H4 (cell line): ENCODE results near the gene SLC22A31. TPM values are rescaled to one million over a fixed set of nuclear protein-coding genes. Genes with fewer than 3 reads are reported as not detected.

Experiments
- DNase-seq: peaks from one replicate; pipeline ENCODE4 v3.0.0-alpha.2; 2015; ENCODE audit warnings: low spot score
- total RNA-seq: library from RNA; depleted of rRNA; stranded (reverse); fragments of >200 nt; shearing (Covaris generic); gene quantifications from 2 replicates; pipeline ENCODE4 v1.2.3, GENCODE V29; 2014

SLC22A31 gene
- total RNA-seq, 1 experiment from 2014 or later: not detected

DNA sequence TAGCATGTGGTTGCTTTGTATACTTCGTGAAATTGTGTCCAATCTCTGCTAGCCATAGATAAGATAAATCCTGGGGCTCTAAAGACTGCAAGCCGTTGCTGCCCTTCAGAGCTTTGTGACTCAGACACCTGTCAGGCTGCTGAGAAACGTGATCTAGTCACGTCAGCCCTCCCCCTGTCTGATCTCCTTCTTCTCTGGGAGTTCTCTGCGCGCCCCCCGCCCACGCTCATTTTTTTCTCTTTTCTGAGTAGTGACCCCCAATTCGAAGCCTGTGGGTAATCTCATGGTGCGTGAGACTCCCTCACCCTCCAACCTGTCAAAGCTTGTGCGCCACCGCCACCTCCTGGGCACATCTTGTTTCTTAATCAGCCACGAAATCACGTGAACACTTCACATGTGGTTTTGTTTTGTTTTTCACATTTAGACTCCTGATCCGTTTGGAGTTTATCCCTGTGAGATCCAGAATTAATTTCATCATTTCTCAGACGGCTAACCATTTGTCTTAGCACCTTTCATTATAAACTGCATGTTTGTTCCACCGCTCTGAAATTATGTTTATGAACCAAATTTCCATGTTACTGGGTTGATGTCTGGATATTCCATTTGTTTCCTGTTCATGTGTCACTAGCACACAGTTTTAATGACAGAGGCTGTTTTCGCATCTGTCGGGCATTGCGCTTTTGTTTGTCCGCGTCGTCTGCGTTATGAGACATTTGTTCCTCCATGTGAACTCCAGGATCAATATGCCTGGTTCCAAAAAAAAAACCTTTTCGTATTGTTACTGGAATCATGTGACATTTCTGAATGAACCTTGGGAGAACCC is 16.2 kb upstream of the SLC22A31 start:
- DNase-seq: peak; percentile 86

DNA sequence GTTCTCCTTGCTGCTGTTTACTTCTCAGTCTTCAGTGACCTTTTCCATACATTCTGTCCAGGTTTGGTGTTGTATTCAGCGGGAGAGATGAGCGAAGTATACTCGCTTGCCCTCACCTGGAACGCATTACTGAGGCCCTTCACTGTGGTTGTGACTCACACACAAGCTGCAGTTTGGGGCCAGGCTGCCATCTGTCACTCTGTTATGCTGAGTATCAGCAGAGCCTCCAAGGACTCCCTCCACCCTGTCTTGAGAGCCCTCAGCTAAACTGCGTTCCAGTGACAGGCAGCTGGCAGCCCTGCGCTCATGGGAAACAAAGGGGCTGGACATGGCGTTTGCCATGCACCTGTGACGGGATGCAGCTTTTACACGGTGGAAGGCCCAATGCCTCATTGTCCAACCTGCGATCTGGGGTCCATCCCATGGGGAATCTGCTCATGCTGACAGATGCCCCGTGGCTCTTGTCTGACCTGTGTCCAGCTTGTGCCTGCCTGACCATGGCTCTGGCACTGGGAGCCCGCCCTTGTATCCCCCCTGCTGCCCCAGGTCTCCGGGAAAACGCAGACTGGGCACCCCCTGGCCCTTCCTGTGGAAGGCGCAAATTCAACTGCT is 10.7 kb upstream of the SLC22A31 start:
- DNase-seq: peak; percentile 65

DNA sequence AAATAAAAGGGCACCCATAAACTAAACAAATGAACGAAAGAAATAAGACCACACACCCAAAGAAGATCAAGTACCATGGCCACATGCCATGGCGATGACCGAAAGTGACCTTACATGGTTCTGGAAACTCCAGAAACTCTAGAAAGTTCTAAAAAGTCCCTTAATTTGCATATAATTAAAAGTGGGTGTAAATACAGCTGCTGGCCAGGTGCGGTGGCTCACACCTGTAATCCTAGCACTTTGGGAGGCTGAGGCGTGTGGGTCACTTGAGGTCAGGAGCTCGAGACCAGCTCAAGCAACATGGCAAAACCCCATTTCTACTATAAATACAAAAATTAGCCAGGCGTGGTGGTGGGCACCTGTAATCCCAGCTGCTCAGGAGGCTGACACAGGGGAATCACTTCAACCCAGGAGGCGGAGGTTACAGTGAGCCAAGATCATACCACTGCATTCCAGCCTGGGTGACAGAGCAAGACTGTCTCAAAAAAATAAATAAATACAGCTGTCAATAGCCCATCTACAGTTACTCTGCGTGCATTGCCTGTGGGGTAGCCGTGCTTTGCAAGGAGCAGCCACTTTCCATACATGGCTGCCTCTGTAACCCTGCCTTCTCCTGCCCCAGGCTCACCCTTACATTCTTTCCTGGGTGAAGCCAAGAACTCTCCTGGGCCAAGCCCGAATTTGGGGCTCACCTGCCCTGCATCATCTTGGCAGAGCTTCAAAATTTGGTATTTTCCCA is 10.0 kb upstream of the SLC22A31 start:
- no peak for DNase-seq

DNA sequence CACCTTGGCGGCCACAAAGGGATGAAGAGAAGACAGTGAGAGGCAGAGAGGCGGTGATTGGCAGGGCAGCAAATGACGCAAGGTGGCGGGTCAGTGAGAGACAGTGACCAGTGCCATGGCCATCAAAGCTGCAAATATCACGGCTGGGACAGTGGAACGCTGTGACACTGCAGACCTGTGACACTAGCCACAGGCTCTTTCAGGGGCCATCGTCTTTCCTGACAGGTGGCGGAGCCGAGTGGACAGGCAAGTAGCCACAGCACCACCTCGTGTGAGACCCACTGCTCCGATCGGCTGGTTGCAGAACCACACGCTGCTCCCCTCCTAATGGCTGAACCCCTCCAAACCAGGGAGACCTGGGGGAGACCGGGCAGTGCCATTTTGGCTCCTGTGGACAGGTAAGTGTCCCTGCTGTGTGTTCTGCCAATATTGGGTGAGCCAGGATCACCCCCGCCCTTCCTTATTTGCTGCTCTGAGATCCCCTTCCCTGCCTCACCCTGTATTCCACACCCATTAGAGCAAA is 9.2 kb upstream of the SLC22A31 start:
- DNase-seq: no peak

DNA sequence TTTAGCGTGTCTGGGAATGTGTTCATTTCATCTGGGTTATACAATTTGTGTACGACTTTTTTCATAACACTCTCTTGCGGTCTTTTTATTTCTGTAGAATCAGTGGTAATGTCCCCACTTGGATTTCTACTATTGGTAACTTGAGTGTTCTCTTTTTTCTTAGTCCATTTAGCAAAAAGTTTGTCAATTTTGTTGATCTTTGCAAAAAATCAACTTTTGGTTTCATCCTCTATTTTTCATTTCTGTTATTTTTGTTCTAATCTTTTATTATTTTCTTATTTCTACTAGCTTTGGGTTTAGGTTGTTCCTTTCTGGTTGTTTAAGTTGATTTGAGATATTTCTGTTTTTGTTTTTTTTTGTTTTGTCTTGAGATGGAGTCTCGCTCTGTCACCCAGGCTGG is 7.7 kb upstream of the SLC22A31 start:
- no peak for DNase-seq

DNA sequence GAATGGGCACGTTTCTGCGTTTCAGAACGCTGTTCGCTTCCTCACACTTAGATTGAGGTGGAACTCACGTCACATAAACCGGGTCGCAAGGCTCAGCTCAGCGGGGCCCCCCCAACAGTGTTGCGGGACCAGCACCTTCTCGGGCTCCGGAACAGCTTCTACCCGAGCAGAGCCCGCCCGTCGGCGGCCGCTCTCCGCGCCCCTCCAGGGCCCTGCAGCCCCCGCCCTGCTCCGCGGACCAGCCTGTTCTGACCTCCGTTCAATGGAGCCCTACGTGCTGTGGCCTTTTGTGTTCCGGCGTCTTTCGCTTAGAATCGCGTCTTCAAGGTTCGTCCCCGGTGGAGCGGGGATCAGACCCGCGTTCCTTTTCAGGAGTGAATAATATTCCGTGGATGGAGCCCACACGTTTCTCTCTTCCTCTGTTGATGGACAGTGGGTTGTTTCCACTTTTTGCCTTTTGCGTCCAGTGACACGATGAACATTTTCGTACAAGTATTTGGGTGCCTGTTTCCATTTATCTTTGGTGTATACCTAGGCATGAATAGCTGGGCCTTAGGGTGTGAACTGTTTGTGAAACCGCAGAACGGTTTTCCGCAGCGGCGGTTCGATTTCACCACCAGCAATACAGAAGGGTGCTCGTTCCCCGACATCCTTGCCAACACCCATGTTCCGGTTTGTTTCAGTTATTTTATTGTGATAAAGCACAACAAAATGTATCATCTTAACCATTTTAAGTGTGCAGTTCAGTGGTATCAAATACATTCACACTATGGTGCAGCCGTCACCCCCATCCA is 2.3 kb upstream of the SLC22A31 start:
- peak; percentile 3 for DNase-seq

DNA sequence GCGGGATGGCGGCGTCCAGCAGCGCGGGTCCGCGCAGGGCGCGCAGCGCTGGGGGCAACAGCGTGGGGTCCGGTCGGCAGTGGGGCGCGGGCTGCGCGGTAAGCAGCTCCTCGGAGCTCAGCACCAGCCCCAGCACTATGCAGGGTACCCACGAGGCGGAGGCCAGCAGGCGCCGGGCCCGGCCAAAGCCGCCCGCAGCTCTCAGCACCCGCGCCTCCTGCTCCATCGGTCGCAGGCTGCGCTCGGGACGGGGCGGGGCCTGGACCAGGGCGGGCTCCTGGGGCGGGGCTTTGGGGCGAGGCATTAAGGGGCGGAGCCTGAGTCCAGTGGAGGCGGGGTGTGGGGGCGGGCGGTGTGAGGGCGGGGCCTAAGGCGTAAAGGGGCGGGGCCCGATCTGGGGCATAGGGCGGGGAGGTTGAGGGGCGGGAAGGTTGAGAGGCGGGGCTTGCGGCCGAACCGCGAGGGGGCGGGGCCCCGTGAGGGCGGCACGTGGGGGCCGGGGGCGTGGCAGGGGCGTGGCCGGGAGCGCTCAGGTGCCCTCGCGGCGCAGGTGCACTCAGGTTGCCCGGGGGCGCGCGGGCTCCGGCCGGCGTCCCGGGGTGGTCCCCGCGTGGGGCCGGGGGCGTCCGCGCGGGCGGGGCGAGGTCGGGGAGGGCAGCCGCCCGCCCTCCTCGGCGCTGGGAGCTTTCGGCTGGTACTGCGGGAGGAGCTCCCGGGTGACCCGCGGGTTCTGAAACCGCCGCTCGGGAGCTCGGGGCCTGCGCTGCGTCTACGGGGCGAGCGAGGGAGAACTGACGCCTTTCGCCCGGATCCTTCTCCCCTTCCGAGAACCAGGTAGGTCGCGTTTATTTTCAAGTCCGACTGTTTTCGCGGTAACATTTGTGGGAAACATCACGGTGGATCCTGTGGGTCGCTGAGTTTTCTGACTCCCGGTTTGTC is 1.4 kb upstream of the SLC22A31 start:
- DNase-seq: no peak

DNA sequence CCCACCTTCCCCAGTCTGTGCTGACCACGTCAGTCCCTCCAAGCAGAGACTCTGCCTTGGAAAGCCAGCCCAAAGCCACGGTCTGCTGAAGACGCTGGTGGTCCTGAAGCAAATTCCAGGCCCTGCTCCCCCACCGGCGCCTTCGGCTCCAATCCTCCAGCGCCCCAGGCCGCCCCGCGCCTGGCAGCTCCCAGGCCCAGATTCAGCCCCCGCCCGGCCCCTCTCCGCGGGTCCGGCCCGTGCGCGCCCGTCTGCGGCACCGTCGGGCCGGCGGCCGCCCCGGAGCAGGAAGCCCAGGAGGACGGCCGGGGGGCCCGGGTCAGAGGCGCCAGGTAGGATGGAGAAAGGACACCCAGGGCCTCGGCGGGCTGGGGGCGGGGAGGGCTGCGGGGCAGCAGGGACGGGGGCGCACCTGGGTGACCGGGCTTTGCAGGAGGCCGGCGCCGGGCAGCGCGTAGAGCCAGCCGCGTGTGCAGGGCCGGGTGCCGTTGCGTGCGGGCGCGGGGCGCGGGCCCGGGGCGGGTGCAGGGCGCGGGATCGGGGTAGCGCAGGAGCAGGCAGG is 594 bp upstream of the SLC22A31 start:
- DNase-seq: no peak

DNA sequence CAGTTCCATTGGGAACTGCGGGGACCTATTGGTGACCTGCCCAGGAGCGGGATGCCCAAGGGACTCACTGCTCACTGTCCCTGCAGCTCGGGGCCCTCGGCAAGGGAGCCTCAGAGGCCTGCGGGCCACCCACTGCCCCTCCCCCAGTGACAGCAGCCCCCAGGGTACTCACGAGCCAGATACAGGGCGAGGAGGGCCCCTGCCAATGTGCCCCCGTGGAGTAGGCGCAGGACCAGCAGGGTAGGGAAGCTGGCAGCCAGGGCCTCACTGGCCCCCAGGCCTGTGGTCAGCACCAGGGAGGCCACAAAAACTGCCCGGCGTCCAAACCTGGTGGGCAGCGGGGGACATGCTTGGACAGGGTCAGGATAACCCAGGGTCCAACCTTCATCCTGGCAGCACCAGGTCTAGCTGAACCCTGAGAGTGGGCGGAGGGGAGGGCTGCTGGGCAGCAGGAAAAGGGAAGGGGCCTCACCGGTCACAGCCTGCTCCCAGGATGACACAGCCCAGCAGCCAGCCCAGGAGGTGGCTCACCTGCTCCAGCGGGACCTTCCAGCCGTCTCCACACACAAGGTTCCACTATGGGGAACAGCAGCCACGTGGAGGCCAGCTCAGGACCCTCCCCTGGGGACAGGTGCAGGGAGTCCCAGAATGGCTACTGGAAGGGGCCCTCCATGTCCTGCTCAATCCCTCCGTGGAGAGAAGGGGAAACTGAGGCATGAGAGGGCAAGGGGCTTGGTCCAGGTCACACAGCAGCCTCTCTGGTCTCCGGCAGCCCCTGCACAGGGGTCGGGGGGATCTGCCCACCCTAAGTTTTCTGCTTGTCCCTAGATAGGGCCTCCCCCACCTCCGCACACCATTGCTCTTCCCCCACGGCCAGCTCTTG is 855 bp downstream of the SLC22A31 start:
- no peak for DNase-seq

DNA sequence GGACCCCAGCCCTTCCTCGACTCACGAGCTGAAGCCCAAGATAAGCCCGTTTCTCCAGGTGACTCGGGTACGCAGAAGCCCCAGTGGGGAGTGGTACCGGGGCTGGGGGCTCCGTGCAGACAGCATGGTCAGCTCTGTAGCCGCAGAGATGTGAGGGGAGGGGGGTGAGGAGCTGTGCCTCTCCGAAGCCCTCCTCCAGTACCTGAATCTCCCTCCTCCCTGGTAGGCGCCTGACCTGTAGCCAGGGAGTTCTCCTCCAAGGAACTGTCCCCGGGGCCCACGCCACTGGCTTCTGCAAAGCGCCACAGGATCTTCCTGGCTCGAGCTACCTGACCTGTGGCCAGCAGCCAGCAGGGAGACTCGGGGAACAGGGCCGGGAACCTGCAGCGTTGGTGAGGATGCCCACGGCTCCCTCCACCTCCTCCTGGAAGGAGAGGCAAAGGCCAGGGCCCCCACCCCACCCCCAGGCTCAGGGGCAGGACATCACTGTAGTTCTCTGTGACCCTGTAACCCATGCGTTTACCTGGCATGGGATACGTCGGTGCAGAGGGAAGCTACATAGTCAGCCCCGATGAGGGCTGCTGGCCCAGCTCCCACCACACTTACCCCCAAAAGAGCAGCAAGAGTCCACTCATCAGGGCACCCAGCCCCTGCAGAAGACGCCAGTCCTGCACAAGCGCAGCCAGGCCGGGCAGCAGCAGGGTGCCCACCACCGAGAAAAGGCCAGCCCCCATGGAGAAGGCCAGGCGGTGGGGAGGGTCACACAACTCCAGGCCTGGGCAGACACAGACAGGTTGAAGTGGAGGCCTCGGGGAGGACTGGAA is 1.7 kb downstream of the SLC22A31 start:
- DNase-seq: no peak

DNA sequence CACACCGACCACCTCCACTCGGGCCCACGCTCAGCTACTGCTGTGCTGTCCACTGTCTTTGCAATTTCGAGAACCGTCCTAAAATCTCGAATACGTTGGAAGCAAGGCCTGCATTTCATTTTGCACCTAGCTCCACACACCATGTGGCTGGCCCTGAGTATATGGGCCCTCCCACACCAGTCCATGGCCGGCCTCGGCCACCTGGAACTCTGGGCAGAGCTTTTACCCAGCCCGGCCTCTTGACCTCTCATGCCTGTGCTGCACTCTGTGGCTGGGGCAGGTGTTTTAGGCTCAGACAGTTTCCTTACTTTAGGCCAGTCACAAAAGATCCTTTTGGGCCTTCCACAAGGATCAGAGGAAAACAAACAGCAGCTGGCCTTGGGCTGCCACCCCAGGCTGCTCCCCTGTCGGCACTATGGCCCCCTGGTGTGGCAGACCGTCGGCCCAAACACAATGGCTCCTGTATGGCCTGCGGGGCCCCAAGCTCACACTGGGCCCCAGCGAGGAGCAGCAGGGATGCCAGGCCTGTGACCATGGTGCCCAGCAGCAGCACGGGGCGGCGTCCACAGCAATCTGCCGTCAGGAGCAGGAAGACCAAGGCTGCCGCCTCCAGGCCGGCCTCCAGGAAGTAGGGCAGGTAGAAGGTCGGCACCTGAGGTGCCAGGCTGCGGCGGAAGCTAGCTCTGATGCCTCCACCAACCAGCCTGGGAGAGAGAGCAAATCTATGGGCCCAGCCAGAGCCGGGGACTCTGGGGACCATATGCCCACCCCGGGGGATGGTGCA is 2.5 kb downstream of the SLC22A31 start:
- DNase-seq: no peak

DNA sequence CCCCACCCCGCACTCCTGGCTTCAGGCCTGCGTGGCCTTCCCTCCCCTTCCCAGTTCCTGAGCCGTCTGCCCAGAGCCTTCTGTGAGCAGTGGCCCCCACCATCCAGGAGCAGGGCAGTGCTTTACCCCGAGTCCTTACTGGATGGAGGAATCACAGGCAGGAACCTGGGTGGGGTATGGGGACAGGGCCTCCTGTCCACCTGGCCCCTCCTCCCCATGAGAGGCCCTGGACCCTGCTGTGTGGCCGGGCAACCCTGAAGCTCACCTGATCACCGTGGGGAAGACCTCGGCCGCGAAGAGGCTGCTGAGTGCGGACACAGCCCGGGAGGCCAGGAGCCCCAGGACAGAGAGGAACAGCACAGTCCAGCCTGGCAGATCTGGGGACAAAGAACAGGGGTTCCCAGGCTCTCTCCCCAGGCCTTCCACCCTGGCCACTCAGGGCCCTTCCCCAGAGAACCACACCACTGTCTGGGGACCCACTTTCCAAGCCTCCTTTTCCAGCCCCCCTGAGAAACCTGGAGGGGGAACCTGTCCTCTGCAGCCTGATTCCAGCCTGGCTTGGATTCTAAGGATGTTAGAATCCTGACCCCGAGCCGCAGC is 3.2 kb downstream of the SLC22A31 start:
- no peak for DNase-seq

DNA sequence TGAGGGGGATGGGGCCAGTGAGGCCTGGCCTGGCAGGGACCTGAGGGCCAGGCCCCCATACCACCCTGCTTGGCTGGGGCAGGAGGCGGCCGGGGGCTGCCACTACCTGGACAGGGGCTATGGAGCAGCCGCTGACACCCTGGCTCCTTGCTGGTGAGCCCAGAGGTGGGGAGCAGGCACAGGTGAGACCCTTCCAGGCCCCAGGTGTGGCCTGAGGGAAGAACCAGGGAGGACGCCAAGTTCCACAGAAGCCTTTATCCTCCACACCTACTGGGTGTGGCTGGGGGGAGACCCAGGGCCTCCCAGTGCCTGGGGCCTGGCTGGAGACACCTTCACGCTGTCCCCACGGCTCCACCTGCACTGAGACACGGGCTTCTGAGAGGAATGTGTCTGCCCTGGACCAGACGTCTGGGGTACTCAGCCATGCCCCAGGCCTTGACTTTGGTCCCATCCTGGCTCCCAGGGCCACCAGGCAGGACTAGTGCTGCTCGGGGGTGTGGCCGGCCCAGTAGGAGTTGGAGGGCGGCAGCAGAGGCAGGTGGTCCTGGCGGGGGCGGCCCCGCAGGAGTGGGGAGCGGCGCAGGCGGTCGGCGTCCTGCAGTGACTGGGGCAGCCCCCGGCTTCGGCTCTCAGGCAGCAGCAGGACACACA is 4.7 kb downstream of the SLC22A31 start:
- DNase-seq: no peak

DNA sequence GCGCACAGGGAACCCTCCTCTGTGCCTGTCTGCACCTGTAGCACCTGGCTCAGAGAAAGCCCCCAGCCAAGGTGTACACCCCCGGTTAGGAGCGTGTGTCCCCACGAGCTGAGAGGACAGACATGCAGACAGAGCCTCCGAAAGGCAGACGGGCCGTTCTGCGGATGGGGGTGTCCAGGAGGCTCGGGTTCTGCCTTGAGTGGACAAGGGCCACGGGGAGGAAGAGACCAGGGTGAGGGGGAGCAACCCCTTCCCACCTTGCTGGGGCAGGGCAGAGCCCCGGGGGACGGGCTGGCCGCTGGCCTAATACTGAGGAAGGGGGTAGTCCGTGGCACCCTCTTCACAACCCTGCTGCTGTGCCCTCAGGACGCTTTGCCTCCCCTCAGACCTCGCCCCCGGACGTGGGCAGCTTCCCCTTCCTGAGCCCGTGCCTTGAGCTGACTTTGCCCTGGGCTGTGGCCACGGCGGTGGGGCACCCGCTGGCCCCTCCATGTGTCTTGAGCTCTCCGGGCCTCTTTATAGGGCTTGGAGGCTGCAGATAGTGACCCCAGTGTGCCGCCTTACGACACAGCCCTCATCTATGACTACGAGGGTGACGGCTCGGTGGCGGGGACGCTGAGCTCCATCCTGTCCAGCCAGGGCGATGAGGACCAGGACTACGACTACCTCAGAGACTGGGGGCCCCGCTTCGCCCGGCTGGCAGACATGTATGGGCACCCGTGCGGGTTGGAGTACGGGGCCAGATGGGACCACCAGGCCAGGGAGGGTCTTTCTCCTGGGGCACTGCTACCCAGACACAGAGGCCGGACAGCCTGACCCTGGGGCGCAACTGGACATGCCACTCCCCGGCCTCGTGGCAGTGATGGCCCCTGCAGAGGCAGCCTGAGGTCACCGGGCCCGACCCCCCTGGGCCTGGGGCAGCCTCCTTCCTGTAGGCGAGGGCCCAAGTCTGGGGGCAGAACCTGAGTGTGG is 5.7 kb downstream of the SLC22A31 start:
- DNase-seq: no peak

DNA sequence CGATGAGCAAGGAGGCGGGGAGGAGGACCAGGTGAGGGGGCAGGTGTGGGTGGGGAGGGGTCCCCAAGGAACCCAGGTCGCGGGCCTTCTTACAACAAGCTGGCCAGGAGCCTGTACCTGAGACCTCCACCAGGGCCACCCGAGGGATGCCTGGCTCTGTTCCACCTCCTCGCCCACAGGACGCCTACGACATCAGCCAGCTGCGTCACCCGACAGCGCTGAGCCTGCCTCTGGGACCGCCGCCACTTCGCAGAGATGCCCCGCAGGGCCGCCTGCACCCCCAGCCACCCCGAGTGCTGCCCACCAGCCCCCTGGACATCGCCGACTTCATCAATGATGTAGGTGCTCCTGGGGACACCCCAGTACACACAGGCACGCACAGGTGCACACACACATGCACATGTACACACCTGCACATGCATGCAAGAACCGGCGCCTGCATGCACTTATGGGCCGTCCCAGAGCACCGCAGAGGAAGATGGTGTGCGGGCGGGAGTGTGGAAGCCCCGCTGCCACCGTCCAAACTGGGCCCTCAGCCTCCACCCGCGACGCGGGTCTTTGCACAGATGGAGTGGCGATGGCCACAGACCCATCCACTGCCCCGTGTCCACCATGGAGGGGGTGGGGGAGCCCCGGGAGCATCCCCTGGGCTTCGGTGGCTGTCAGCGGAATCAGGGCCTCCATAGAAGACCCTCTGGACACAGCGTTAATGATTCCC is 6.6 kb downstream of the SLC22A31 start:
- DNase-seq: no peak
